ENCODE measurements around the gene BLTP3B. TPM values are rescaled to one million over a fixed set of nuclear protein-coding genes. Genes with fewer than 3 reads are reported as not detected.
A peak's percentile ranks its signal among the peaks of the same experiment; 100 is the strongest.

BLTP3B gene
- total RNA-seq, 1 donor from 2014 or later = 22.5 TPM

- H3K4me1 Mint-ChIP-seq = peaks cover 5% of the 10 kb centered on the region
- peak; percentile 57 for DNase-seq
- H3K27ac Mint-ChIP-seq = no peak overlapping the region
- intact Hi-C loops (cut with micrococcal nuclease) = loop anchor here (1.0 kb wide), 1 partner anchor 11 kb away; no protein-coding TSS in a partner anchor
- peaks cover under 1% of the 10 kb centered on the region for H3K36me3 Mint-ChIP-seq (ENCODE audit: low read depth)
- POLR2A ChIA-PET = interaction anchor here (0.6 kb wide), 1 partner anchor 11 kb away, joined by 7 read pairs; no protein-coding TSS in a partner anchor
- H3K4me3 Mint-ChIP-seq = no peak overlapping the region
- CTCF ChIA-PET = interaction anchor here (1.0 to 1.8 kb wide), 8 partner anchors 9 to 36 kb away, joined by 3 to 12 read pairs (median 3); no protein-coding TSS in a partner anchor
- ATAC-seq (ENCODE audit: low read depth) = peak; percentile 72
- H3K9me3 Mint-ChIP-seq = no peaks in the 10 kb centered on the region
- TF ChIP-seq, protein P1, sequence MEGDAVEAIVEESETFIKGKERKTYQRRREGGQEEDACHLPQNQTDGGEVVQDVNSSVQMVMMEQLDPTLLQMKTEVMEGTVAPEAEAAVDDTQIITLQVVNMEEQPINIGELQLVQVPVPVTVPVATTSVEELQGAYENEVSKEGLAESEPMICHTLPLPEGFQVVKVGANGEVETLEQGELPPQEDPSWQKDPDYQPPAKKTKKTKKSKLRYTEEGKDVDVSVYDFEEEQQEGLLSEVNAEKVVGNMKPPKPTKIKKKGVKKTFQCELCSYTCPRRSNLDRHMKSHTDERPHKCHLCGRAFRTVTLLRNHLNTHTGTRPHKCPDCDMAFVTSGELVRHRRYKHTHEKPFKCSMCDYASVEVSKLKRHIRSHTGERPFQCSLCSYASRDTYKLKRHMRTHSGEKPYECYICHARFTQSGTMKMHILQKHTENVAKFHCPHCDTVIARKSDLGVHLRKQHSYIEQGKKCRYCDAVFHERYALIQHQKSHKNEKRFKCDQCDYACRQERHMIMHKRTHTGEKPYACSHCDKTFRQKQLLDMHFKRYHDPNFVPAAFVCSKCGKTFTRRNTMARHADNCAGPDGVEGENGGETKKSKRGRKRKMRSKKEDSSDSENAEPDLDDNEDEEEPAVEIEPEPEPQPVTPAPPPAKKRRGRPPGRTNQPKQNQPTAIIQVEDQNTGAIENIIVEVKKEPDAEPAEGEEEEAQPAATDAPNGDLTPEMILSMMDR (IDR thresholded peaks at IDR 0.05) = no peak
- H3K27me3 Mint-ChIP-seq = no peaks in the 10 kb centered on the region
Observed at GRCh38 chr12:100154474-100155247, 12.0 kb upstream of the BLTP3B start.

- Mint-ChIP-seq H3K27ac (no peak overlapping the region), H3K27me3 (no peaks in the 10 kb centered on the region), H3K36me3 (ENCODE audit: low read depth) (no peaks in the 10 kb centered on the region), H3K9me3 (no peaks in the 10 kb centered on the region), H3K4me3 (no peak overlapping the region), H3K4me1 (peaks cover 5% of the 10 kb centered on the region)
- CTCF ChIA-PET = interaction anchor here (1.1 kb wide), 1 partner anchor 420 kb away, joined by 3 read pairs; the partner anchor contains the start of gene GAS2L3
- ATAC-seq (ENCODE audit: low read depth) = no peak
- no peak for DNase-seq
- TF ChIP-seq, protein P1 (IDR thresholded peaks at IDR 0.05) = no peak
- POLR2A ChIA-PET = no interaction called here
- intact Hi-C loops (cut with micrococcal nuclease) = no loop called here
Observed at GRCh38 chr12:100153131-100153530, 10.5 kb upstream of the BLTP3B start.

DNA sequence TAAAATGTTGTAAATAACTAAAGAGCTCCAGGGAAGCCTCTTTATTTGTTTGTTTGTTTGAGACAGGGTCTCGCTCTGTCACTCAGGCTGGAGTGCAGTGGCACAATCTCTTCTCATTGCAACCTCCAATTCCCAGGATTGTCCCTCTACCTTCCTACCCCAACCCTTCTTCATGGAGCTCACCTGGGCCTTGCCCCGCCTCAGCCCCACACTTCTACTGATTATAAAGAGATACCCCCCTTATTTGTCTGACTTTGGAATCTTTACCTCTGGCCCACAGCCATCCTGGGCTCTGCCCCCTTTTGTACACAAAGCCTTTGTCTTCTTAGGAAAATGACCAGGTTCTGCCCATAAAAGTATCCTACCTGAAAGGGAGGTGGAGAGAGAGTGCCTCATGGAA, 9.1 kb upstream of the BLTP3B start:
- intact Hi-C loops (cut with micrococcal nuclease) = no loop called here
- Mint-ChIP-seq H3K4me3 (no peak overlapping the region), H3K27ac (no peak overlapping the region), H3K9me3 (no peaks in the 10 kb centered on the region), H3K36me3 (ENCODE audit: low read depth) (no peaks in the 10 kb centered on the region), H3K27me3 (no peaks in the 10 kb centered on the region), H3K4me1 (peaks cover 5% of the 10 kb centered on the region)
- ChIA-PET POLR2A (interaction anchor here (0.7 kb wide), 1 partner anchor 1242 kb away, joined by 4 read pairs; no protein-coding TSS in a partner anchor), CTCF (interaction anchor here (1.1 kb wide), 1 partner anchor 422 kb away, joined by 3 read pairs; the partner anchor contains the start of gene GAS2L3)
- TF ChIP-seq, protein P1 (IDR thresholded peaks at IDR 0.05) = no peak
- DNase-seq = no peak
- no peak for ATAC-seq (ENCODE audit: low read depth)

DNA sequence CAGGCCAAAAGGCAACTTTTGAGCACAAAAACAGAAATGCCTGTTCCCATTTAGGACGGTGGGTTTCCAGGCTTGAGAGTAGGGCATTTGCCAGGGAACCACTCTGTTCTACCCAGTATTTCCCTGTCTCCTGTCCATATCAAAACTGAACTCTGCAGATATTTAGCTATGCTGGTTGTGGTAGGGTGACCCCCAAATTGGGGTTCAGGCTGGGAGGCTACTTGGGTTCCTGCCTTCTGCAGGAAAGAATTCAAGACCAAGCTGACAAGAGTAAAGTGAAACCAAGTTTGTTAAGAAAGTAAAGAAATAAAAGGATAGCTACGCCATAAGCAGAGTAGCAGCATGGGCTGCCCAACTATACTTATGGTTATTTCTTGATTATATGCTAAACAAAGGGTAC, 3.6 kb upstream of the BLTP3B start:
- Mint-ChIP-seq H3K9me3 (no peaks in the 10 kb centered on the region), H3K4me1 (peaks cover 15% of the 10 kb centered on the region), H3K27ac (no peak overlapping the region), H3K27me3 (no peaks in the 10 kb centered on the region), H3K36me3 (ENCODE audit: low read depth) (peaks cover 4% of the 10 kb centered on the region), H3K4me3 (no peak overlapping the region)
- CTCF ChIA-PET = no interaction called here
- intact Hi-C loops (cut with micrococcal nuclease) = loop anchor here (10.0 kb wide), 1 partner anchor 1641 kb away; no protein-coding TSS in a partner anchor
- POLR2A ChIA-PET = no interaction called here
- TF ChIP-seq, protein P1 (IDR thresholded peaks at IDR 0.05) = no peak
- DNase-seq (no peak), ATAC-seq (ENCODE audit: low read depth) (no peak)

- TF ChIP-seq, protein P1 (IDR thresholded peaks at IDR 0.05) = no peak
- CTCF ChIA-PET = no interaction called here
- no peak for DNase-seq
- Mint-ChIP-seq H3K9me3 (no peaks in the 10 kb centered on the region), H3K27me3 (no peaks in the 10 kb centered on the region), H3K27ac (no peak overlapping the region), H3K36me3 (ENCODE audit: low read depth) (peaks cover 4% of the 10 kb centered on the region), H3K4me3 (no peak overlapping the region), H3K4me1 (peaks cover 18% of the 10 kb centered on the region)
- POLR2A ChIA-PET = no interaction called here
- intact Hi-C loops (cut with micrococcal nuclease) = loop anchor here (10.0 kb wide), 1 partner anchor 1641 kb away; no protein-coding TSS in a partner anchor
- no peak for ATAC-seq (ENCODE audit: low read depth)
Observed at GRCh38 chr12:100145643-100146042, 3.0 kb upstream of the BLTP3B start.
